GM12878 (cell line): ENCODE results near the gene CNIH1. TPM values are rescaled to one million over a fixed set of nuclear protein-coding genes. Genes with fewer than 3 reads are reported as not detected.
"Not testable (repeated sequence)": the region's sequence is repeated elsewhere in the genome, so short reads cannot be mapped to it uniquely, and the experiment has no call there.

Experiments used
- ATAC-seq: fragments of 200-7000 bp; cut with Tn5 transposase; 3 replicates; pipeline ENCODE4 v1.9.1; 2020; ENCODE audit warnings: mild to moderate bottlenecking, moderate library complexity
- BruUV-seq: library from RNA; stranded (reverse); fragments of 400-500 nt; replicated peaks from 2 replicates; lab custom pipeline; 2021; lab: Mats Ljungman, UMichigan
- CTCF ChIA-PET: fragments of 300-600 bp; sonication (Branson Sonifier 250); formaldehyde crosslinking; extraction: SDS; loops from one replicate; lab custom pipeline; 2021; ENCODE audit warnings: inconsistent platforms; lab: Yijun Ruan, JAX
- POLR2A ChIA-PET: fragments of 350-600 bp; formaldehyde crosslinking; extraction: SDS; loops from one replicate; lab custom pipeline; 2021; ENCODE audit warnings: inconsistent platforms; lab: Charles Lee
- RAD21 ChIA-PET: fragments of 300-600 bp; sonication (Branson Sonifier 250); formaldehyde crosslinking; loops from one replicate; lab custom pipeline; 2023; ENCODE audit warnings: antibody characterized with exemption; ENCODE audit not compliant: unreplicated experiment; lab: Charles Lee
- SMC1A ChIA-PET: fragments of 300-600 bp; sonication (Branson Sonifier 250); formaldehyde crosslinking; loops from one replicate; lab custom pipeline; 2023; ENCODE audit not compliant: unreplicated experiment, uncharacterized antibody; lab: Charles Lee
- DNase-seq: peaks from one replicate; pipeline ENCODE4 v3.0.0-alpha.2; 2011; ENCODE audit warnings: low read depth, low spot score
- FAIRE-seq: peaks from 3 replicates; lab custom pipeline; 2011; peaks lifted over from hg19 to GRCh38; lab: Jason Lieb, UNC
- H2AFZ ChIP-seq: 2 replicates; pipeline ENCODE4 v1.6.0; 2011; ENCODE audit warnings: low read depth, low read length, control low read depth; ENCODE audit not compliant: control insufficient read depth
- H3K27ac ChIP-seq: 2 replicates; pipeline ENCODE4 v1.5.1; 2011; ENCODE audit warnings: control low read depth; ENCODE audit not compliant: control insufficient read depth, insufficient read depth
- H3K27me3 ChIP-seq, 2 experiments: replicated peaks in 1 of 2; 2 replicates each; pipeline versions ENCODE4 v1.6.0 to v1.6.1; 2011; ENCODE audit warnings: low read length in 1 of 2; ENCODE audit not compliant: control insufficient read depth in 2 of 2, insufficient read depth in 2 of 2
- H3K36me3 ChIP-seq, 2 experiments: 2 replicates each; pipeline ENCODE4 v1.5.1; 2011; ENCODE audit warnings: low read length in 1 of 2; ENCODE audit not compliant: control insufficient read depth in 2 of 2, insufficient read depth in 2 of 2
- H3K4me1 ChIP-seq: 2 replicates; pipeline ENCODE4 v1.6.1; 2011; ENCODE audit warnings: mild to moderate bottlenecking, low read length, moderate library complexity, mixed read lengths; ENCODE audit not compliant: control insufficient read depth, insufficient read depth
- H3K4me2 ChIP-seq: 2 replicates; pipeline ENCODE4 v1.6.0; 2011; ENCODE audit warnings: control low read depth; ENCODE audit not compliant: control insufficient read depth, insufficient read depth
- H3K4me3 ChIP-seq: fragments of 200-600 bp; sonication (generic); 2 replicates; pipeline ENCODE4 v1.5.1; 2016
- H3K79me2 ChIP-seq: 2 replicates; pipeline ENCODE4 v1.6.0; 2011; ENCODE audit warnings: low read length; ENCODE audit not compliant: control insufficient read depth, insufficient read depth
- H3K9ac ChIP-seq: 2 replicates; pipeline ENCODE4 v1.8.0; 2011; ENCODE audit warnings: low read length, control low read depth, mixed read lengths; ENCODE audit not compliant: control insufficient read depth, insufficient read depth
- H3K9me3 ChIP-seq: replicated peaks from 3 replicates; pipeline ENCODE4 v1.5.1; 2011; ENCODE audit warnings: mild to moderate bottlenecking, low read length; ENCODE audit not compliant: control insufficient read depth, insufficient read depth
- H4K20me1 ChIP-seq: 2 replicates; pipeline ENCODE4 v1.6.0; 2011; ENCODE audit not compliant: control insufficient read depth, insufficient read depth
- WGBS: methylation state at CpG from one replicate; pipeline ENCODE4 v1.1.6; 2016; ENCODE audit warnings: low lambda C conversion rate; ENCODE audit not compliant: insufficient replicate concordance, insufficient coverage; ENCODE audit errors: missing lambda C conversion rate; 5-methylcytosine and 5-hydroxymethylcytosine counted together
- in situ Hi-C: fragments of 300-500 bp; cut with MboI; formaldehyde crosslinking; loops from 9 replicates; pipeline ENCODE4 v1.14.3; 2018; ENCODE audit warnings: mixed read lengths
- intact Hi-C: fragments of 100-400 bp; cut with micrococcal nuclease; formaldehyde crosslinking; loops from one replicate; pipeline ENCODE4 v1.14.2; 2022; ENCODE audit not compliant: unreplicated experiment
- polyA plus RNA-seq, 11 experiments: library from polyadenylated mRNA; depleted of rRNA in 4 of 11; unstranded in 6 of 11; stranded (reverse) in 5 of 11; fragments of >200 nt; fragmentation: Nextera tagmentation in 4 of 11; fragmentation: Illumina TruSeq in 1 of 11; extraction: Ambion mirVana in 4 of 11; extraction: Trizol in 1 of 11; gene quantifications; 1 replicate in 1 of 11; 2 replicates in 10 of 11; pipeline versions ENCODE4 v1.2.1 to v1.2.3, GENCODE V29; 2011 to 2016; ENCODE audit warnings: inconsistent platforms in 2 of 11, missing spikeins in 2 of 11, low read depth in 1 of 11
- total RNA-seq, 4 experiments: library from RNA; depleted of rRNA in 3 of 4; stranded (reverse); fragments of >200 nt in 3 of 4; fragmentation: Illumina TruSeq in 1 of 4; extraction: Trizol in 1 of 4; gene quantifications; 2 replicates each; pipeline versions ENCODE4 v1.2.1 to v1.2.3, GENCODE V29; 2013 to 2021

The CNIH1 gene
- total and polyA plus RNA-seq, 10 of the 15 experiments (the other 5 are each of a cell fraction or from before 2014, with no cell fraction given), result 48.9 to 274 (median 110) TPM

DNA sequence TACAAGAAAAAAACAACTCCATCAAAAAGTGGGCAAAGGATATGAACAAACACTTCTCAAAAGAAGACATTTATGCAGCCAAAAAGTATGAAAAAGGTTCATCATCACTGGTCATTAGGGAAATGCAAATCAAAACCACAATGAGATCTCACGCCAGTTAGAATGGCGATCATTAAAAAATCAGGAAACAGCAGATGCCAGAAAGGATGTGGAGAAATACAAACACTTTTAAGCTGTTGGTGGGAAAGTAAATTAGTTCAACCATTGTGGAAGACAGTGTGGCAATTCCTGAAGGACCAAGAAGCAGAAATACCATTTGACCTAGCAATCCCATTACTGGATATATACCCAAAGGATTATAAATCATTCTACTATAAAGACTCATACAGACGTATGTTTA, 60.6 kb downstream of the CNIH1 start:
- H3K4me3 ChIP-seq, FAIRE-seq, H2AFZ ChIP-seq, H3K4me1 ChIP-seq, H3K9ac ChIP-seq, in situ Hi-C loops, H3K27ac ChIP-seq, RAD21 ChIA-PET, H3K4me2 ChIP-seq, H4K20me1 ChIP-seq, H3K36me3 ChIP-seq, BruUV-seq, H3K9me3 ChIP-seq, intact Hi-C loops, H3K79me2 ChIP-seq, POLR2A ChIA-PET, SMC1A ChIA-PET, ATAC-seq, DNase-seq, H3K27me3 ChIP-seq: not testable (repeated sequence)
- CTCF ChIA-PET, result interaction anchor here (0.7 kb wide), 1 partner anchor 19 kb away, joined by 3 read pairs; no protein-coding TSS in a partner anchor
- 32% methylated on average over 3 of the region's 3 CpGs for WGBS

DNA sequence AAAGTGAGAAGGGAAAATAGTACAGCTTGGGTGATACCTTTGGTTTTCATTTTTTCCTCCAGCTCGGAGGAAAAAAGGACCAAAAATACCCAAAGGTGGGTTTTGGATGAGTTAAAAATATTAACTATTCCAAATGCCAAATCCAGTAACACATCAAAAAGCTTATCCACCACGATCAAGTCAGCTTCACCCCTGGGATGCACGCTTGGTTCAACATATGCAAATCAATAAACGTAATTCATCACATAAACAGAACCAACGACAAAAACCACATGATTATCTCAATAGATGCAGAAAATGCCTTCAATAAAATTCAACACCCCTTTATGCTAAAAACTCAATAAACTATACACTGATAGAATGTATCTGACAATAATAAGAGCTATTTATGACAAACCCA, 62.3 kb downstream of the CNIH1 start:
- ChIA-PET SMC1A (interaction anchor here (1.0 kb wide), 1 partner anchor 10 kb away, joined by 3 read pairs; no protein-coding TSS in a partner anchor), CTCF (interaction anchor here (1.1 to 1.2 kb wide), 2 partner anchors 31 to 42 kb away, joined by 3 read pairs; no protein-coding TSS in a partner anchor), RAD21 (interaction anchor here (0.9 kb wide), 1 partner anchor 19 kb away, joined by 3 read pairs; the partner anchor contains the start of gene CDKN3)
- H3K4me2 ChIP-seq, FAIRE-seq, H3K9me3 ChIP-seq, intact Hi-C loops, H3K79me2 ChIP-seq, H3K9ac ChIP-seq, POLR2A ChIA-PET, ATAC-seq, H3K4me1 ChIP-seq, H2AFZ ChIP-seq, H3K4me3 ChIP-seq, H3K36me3 ChIP-seq, H3K27ac ChIP-seq, BruUV-seq, H3K27me3 ChIP-seq, in situ Hi-C loops, H4K20me1 ChIP-seq, DNase-seq: not testable (repeated sequence)
- 1% methylated on average over 5 of the region's 5 CpGs for WGBS
